GM18505 (cell line): ENCODE results near the gene CNOT9.
"Not testable (repeated sequence)": the region's sequence is repeated elsewhere in the genome, so short reads cannot be mapped to it uniquely, and the experiment has no call there.

Source experiments
- ATAC-seq: cut with Tn5 transposase; IDR thresholded peaks from one replicate; pipeline ENCODE4 v1.9.1; 2021; ENCODE audit not compliant: unreplicated experiment
- POLR2A ChIP-seq: IDR thresholded peaks from 4 replicates; pipeline ENCODE4 v1.6.1; 2011; ENCODE audit warnings: borderline replicate concordance; ENCODE audit not compliant: insufficient read depth, insufficient read length; ENCODE audit errors: extremely low read depth

CNOT9 gene

DNA sequence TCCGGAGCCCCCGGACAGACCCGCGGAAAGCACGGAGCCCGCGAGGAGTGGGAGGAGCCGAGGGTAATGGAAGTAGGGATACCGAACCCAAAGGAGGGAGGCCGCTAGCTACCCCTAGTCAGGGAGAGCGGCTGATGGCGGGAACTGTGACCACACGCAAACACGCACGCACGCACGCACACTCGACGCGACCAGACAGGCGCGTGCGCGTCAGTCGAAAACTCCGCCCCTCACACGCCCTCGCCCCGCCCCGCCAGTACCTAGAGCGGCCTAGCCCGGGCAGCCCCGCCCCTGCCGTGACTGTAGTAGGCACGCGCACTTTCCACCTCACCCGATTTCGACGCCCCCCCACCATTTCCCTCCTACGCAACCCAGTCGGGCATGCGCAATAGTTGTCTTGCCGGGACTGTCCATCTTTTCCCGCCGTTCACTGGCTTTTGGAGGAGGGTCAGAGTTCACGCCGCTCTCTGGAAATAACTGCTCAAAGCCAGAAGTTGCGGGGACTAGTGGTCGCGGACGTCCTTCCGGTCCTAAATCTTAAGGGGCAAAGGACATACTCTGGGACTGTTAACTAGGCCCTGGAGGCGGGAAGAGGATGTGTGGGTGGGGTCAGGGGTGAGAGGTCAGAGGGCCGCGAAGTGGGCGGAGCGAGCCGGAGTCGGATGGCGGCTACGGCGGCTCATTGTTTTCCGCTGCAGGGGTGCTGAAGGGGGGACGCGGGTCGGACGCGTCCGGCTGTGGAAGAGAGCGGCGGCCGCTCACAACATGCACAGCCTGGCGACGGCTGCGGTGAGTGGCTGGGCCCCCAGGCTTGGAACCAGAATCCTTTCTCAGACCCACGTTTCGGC is at the start of gene CNOT9, which contains the start of gene USP37:
Gene CNOT9, plus strand, starts transcription at position 650 of the 848 bp plus-strand sequence. Its CDS starts 116 bp downstream, at position 766.
Gene USP37, minus strand, starts transcription at position 162 of the 848 bp plus-strand sequence. CDS start 9,698 bp downstream, outside the sequence.
- peak; percentile 78 for ATAC-seq
- TF ChIP-seq POLR2A: peak; percentile 82

DNA sequence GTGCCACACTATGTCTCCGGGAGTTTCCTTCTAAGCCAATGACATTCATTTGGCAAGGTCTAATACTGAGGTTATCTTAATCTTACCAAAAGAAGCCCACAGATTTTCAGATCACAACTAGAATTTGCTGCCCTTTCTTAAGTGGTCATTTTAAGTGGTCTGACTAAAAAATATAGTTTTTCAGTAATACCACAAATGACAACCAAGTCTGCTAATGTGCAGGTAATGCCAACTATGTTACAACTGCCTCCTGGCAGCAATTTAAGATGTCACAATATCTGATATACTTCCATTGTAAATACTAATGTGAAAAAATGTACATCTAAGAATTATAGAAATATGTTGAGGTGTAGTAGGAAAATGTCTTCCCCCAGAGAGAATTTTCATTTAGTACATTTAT is 49.8 kb upstream of the CNOT9 start:
- no peak for TF ChIP-seq POLR2A
- no peak for ATAC-seq

- no peak for TF ChIP-seq POLR2A
- no peak for ATAC-seq
Observed at GRCh38 chr2:218523651-218524050, 45.0 kb upstream of the CNOT9 start.

GRCh38 chr2:218528409-218528808 is 40.2 kb upstream of the CNOT9 start:
- not testable (repeated sequence) for ATAC-seq

- no peak for TF ChIP-seq POLR2A
- no peak for ATAC-seq
Observed at GRCh38 chr2:218529990-218530389, 38.6 kb upstream of the CNOT9 start.

- no peak for ATAC-seq
- TF ChIP-seq POLR2A: no peak
Observed at GRCh38 chr2:218536804-218537494, 31.7 kb upstream of the CNOT9 start.

DNA sequence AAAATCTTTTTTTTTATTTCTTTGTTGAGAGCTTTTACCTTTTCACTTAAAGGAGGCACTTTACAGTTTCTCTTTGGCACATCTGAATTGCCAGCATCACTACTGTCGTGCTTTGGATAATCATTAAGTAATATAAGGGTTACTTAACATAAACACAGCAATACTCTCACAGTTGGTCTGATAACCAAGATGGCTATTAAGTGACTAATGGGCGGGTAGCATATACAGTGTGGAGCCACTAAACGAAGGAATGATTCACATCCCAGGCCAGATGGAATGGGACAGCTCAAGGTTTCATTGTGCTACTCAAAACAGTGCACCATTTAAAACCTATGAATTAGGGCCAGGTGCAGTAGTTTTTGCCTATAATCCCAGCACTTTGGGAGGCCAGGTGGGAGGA is 28.6 kb upstream of the CNOT9 start:
- TF ChIP-seq POLR2A: no peak

GRCh38 chr2:218546012-218546411 is 22.6 kb upstream of the CNOT9 start:
- no peak for TF ChIP-seq POLR2A
- ATAC-seq: no peak

More for the DNA sequence above, 28.6 kb upstream of the CNOT9 start:
- no peak for ATAC-seq

DNA sequence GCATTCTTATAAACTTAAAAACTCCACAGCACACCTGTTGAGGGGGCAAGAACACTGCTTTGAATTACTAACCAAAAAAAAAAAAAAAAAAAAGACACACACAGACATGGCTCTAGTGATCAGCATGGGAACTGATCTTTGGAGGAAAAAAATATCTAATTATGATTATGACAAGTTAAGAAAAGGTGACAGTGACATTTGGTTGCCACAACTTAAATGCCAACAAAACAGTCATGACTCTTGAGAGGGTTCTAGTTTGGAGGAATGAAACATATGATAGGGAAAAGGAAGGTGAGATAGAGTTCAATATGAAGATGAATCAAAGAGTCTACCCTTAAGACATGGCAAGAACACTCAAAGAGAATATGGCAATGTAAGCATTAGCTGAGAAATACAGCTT is 21.1 kb upstream of the CNOT9 start:
- ATAC-seq: no peak
- no peak for TF ChIP-seq POLR2A

GRCh38 chr2:218547978-218548377 is 20.7 kb upstream of the CNOT9 start:
- ATAC-seq: no peak

GRCh38 chr2:218554225-218554624 is 14.4 kb upstream of the CNOT9 start:
- ATAC-seq: not testable (repeated sequence)

More at GRCh38 chr2:218547978-218548377, 20.7 kb upstream of the CNOT9 start:
- TF ChIP-seq POLR2A: no peak

DNA sequence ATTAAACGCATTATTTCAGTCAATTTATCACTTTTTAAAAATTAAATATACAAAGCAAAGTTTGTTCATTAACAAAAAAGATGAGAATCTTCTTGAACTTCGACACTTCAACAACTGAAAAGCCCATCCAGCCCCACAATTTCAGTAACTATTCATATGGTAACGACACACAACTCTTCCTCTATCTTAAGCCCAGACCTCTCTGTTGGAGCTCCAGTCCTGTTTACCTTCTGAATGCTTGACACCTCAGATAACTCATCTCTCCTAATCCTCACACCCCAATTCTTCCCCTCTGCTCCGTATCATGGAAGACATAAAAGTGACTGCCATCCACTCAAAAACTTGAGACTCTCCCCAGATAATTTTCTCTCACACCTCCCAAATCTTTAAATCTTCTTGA is 13.1 kb upstream of the CNOT9 start:
- TF ChIP-seq POLR2A: no peak

DNA sequence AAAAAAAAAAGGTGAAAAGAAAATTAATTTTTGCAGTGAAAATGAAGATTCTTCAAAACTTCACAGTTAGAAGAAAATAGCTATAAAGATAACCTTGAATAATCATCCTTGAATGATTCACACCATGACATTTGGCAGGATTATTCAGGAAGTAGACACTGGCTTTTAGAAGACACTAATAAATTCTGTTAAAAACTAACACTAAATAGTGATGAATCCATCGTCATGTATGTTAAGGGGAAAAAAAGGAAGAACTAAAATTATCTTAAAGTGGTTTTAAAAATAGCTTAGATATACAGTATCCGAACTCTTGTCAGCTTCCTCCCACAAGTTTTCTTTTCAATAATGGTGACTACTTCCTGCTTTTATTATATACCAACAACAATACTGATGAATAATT is 10.7 kb upstream of the CNOT9 start:
- ATAC-seq: no peak
- no peak for TF ChIP-seq POLR2A

More for the DNA sequence above, 13.1 kb upstream of the CNOT9 start:
- ATAC-seq: no peak

- no peak for ATAC-seq
- no peak for TF ChIP-seq POLR2A
Observed at GRCh38 chr2:218558986-218559385, 9.7 kb upstream of the CNOT9 start.
